ENCODE results near the gene KCTD6.

DNA sequence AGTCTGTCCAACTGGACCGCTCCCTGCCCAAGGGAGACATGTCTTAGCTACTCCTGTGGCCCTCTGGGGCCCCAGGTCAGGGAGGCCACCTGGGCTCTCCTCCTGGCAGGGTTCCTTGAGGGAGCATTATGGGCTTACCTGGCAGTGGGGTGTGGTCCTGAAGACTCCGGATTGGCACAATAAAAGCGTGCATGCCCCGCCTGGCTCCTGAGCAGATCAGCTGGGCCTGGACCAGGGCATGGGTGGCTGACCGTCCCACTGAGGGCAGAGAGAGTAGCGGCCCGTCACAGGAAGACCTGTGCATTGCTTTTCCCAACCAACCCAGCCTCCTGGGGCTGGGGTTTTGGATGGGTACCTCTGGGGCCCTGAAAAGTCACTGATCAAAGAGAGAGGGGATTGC is 39.7 kb downstream of the KCTD6 start:
- TF ChIP-seq POLR2AphosphoS5 (IDR thresholded peaks at IDR 0.05; ENCODE audit: low read depth, low read length) (no peak), SIN3A (IDR thresholded peaks at IDR 0.05; ENCODE audit: borderline replicate concordance, insufficient read depth, low read length) (no peak), TAF1 (IDR thresholded peaks at IDR 0.05; ENCODE audit: borderline replicate concordance, insufficient read depth, low read length) (no peak), FOXP2 (optimal IDR thresholded peaks at IDR 0.05; ENCODE audit: borderline replicate concordance, extremely low read depth, extremely low read length, insufficient read depth) (no peak)
- TF ChIP-seq, protein P1, sequence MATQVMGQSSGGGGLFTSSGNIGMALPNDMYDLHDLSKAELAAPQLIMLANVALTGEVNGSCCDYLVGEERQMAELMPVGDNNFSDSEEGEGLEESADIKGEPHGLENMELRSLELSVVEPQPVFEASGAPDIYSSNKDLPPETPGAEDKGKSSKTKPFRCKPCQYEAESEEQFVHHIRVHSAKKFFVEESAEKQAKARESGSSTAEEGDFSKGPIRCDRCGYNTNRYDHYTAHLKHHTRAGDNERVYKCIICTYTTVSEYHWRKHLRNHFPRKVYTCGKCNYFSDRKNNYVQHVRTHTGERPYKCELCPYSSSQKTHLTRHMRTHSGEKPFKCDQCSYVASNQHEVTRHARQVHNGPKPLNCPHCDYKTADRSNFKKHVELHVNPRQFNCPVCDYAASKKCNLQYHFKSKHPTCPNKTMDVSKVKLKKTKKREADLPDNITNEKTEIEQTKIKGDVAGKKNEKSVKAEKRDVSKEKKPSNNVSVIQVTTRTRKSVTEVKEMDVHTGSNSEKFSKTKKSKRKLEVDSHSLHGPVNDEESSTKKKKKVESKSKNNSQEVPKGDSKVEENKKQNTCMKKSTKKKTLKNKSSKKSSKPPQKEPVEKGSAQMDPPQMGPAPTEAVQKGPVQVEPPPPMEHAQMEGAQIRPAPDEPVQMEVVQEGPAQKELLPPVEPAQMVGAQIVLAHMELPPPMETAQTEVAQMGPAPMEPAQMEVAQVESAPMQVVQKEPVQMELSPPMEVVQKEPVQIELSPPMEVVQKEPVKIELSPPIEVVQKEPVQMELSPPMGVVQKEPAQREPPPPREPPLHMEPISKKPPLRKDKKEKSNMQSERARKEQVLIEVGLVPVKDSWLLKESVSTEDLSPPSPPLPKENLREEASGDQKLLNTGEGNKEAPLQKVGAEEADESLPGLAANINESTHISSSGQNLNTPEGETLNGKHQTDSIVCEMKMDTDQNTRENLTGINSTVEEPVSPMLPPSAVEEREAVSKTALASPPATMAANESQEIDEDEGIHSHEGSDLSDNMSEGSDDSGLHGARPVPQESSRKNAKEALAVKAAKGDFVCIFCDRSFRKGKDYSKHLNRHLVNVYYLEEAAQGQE (IDR thresholded peaks at IDR 0.05; ENCODE audit: insufficient read depth in 1 of 2, low read depth in 2 of 2, low read length in 2 of 2), result no peak
